Retinal pigment epithelial cell (primary cell): ENCODE data around the gene INSL3.
"Not testable (repeated sequence)": the region's sequence is repeated elsewhere in the genome, so short reads cannot be mapped to it uniquely, and the experiment has no call there.

Experiments
- DNase-seq: peaks from one replicate; pipeline ENCODE4 v3.0.0-alpha.2; 2010; ENCODE audit warnings: low read depth
- H3K4me3 ChIP-seq: 2 replicates; pipeline ENCODE4 v1.5.1; 2011; ENCODE audit warnings: mild to moderate bottlenecking, low read length, control low read depth, moderate library complexity
- TF ChIP-seq, protein P1 (sequence below): conservative IDR thresholded peaks from 2 replicates; pipeline ENCODE4 v1.5.1; 2011; ENCODE audit warnings: low read depth, low read length, control low read depth, inconsistent platforms

The INSL3 gene

DNA sequence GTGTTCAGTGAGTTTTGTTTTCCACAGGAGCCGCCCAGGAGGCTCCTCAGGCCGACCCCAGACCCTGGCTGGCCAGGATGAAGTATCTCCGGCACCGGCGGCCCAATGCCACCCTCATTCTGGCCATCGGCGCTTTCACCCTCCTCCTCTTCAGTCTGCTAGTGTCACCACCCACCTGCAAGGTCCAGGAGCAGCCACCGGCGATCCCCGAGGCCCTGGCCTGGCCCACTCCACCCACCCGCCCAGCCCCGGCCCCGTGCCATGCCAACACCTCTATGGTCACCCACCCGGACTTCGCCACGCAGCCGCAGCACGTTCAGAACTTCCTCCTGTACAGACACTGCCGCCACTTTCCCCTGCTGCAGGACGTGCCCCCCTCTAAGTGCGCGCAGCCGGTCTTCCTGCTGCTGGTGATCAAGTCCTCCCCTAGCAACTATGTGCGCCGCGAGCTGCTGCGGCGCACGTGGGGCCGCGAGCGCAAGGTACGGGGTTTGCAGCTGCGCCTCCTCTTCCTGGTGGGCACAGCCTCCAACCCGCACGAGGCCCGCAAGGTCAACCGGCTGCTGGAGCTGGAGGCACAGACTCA lies 13.5 kb downstream of the INSL3 start:
- no peak overlapping the region for H3K4me3 ChIP-seq
- TF ChIP-seq, protein P1, sequence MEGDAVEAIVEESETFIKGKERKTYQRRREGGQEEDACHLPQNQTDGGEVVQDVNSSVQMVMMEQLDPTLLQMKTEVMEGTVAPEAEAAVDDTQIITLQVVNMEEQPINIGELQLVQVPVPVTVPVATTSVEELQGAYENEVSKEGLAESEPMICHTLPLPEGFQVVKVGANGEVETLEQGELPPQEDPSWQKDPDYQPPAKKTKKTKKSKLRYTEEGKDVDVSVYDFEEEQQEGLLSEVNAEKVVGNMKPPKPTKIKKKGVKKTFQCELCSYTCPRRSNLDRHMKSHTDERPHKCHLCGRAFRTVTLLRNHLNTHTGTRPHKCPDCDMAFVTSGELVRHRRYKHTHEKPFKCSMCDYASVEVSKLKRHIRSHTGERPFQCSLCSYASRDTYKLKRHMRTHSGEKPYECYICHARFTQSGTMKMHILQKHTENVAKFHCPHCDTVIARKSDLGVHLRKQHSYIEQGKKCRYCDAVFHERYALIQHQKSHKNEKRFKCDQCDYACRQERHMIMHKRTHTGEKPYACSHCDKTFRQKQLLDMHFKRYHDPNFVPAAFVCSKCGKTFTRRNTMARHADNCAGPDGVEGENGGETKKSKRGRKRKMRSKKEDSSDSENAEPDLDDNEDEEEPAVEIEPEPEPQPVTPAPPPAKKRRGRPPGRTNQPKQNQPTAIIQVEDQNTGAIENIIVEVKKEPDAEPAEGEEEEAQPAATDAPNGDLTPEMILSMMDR: no peak
- no peak for DNase-seq

GRCh38 chr19:17806945-17807344 lies 14.4 kb downstream of the INSL3 start:
- no peak overlapping the region for H3K4me3 ChIP-seq
- DNase-seq: no peak
- TF ChIP-seq, protein P1: no peak

DNA sequence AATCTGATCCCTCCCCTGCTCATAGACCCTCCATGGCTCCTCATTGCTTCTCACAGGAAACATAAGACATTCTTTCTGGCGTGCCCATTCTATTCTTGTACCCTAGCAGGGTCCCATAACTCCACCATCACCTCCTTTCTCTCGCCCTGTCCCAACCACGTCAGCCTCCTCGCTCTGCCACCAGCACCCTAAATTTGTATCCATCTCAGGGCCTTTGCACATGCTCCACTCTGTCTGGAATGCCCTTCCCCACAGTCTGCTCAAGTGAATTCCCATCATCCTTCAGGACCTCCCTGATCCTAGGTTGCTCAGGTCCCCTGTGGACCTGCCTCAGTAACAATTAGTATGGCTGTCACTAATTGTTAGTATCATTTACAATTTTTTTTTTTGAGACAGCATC lies 15.9 kb downstream of the INSL3 start:
- TF ChIP-seq, protein P1: no peak

GRCh38 chr19:17803264-17803896 lies 17.9 kb downstream of the INSL3 start:
- H3K4me3 ChIP-seq: no peak overlapping the region
- TF ChIP-seq, protein P1: no peak
- DNase-seq: no peak

More for the DNA sequence above, 15.9 kb downstream of the INSL3 start:
- no peak for DNase-seq
- H3K4me3 ChIP-seq: no peak overlapping the region

DNA sequence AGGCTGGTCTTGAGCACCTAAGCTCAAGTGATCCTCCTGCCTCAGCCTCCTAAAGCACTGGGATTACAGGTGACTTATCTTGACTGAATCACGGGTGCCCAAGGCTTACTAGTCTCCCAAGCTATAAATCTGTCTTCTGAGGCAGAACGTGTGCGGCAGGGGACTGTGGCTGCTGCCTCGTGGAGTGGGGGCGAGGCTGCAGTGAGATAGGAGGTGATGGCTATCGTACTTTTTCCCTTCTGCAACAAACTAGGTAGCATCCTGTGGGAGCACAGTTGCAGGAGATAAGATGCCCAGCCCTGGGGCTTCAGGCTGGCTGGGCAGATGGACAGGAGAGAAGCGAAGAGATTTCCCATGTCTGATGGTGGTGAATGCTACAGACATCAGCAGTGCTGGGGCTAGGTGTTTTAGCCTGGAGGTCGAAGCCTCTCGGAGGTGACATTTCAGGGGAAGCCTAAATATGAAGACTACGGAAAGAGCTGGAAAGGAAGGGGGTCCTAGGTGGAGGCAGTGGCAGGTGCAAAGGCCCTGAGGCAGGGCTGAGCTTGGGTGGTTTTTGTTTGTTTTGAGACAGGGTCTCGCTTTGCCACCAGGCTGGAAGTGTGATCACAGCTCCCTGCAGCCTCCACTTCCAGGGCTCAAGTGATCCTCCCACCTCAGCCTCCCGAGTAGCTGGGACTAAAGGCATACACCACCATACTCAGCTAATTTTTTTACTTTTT lies 19.0 kb downstream of the INSL3 start:
- DNase-seq: no peak
- TF ChIP-seq, protein P1: no peak
- no peak overlapping the region for H3K4me3 ChIP-seq

DNA sequence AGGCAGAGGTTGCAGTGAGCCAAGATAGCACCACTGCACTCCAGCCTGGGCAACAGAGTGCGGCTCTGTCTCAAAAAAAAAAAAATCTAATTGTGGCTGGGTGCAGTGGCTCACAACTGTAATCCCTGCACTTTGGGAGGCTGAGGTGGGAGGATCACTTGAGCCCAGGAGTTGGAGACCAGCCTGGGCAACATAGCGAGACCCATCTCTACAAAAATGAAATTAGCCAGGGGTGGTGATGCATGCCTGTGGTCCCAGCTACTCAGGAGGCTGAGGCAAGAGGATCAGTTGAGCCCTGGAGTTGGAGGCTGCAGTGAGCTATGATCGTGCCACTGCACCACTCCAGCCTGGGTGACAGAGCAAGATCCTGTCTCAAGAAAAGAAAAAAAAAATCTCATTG lies 22.7 kb downstream of the INSL3 start:
- not testable (repeated sequence) for H3K4me3 ChIP-seq, DNase-seq

- DNase-seq: peak; percentile 44
- TF ChIP-seq, protein P1: no peak
- no peak overlapping the region for H3K4me3 ChIP-seq
These were observed 23.7 kb downstream of the INSL3 start for GRCh38 chr19:17797424-17798201.
